ENCODE measurements around the gene FAM3D.

DNA sequence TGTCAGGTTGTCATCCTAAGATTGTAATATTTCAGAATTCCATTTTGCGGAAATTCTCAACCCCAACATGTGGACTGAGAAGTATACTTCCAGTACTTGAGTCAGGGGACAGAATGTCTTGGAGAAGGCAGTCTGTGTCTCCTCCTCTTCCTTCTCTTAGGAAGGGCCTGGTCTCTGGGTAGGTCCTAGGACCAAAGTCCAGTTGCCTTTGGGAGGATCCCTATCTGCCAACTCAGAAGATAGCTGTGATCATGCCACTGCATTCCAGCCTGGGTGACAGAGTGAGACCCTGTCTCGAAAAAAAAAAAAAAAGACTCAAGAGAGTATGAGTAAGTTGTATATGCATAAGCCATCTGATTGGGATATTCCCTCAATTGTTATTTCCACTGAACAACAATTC is 23.9 kb upstream of the FAM3D start:
- TF ChIP-seq, protein P1, sequence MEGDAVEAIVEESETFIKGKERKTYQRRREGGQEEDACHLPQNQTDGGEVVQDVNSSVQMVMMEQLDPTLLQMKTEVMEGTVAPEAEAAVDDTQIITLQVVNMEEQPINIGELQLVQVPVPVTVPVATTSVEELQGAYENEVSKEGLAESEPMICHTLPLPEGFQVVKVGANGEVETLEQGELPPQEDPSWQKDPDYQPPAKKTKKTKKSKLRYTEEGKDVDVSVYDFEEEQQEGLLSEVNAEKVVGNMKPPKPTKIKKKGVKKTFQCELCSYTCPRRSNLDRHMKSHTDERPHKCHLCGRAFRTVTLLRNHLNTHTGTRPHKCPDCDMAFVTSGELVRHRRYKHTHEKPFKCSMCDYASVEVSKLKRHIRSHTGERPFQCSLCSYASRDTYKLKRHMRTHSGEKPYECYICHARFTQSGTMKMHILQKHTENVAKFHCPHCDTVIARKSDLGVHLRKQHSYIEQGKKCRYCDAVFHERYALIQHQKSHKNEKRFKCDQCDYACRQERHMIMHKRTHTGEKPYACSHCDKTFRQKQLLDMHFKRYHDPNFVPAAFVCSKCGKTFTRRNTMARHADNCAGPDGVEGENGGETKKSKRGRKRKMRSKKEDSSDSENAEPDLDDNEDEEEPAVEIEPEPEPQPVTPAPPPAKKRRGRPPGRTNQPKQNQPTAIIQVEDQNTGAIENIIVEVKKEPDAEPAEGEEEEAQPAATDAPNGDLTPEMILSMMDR (IDR thresholded peaks at IDR 0.05): no peak
- TF ChIP-seq POLR2AphosphoS5 (IDR thresholded peaks at IDR 0.05; ENCODE audit: low read depth, low read length) (no peak), TCF7L2 (IDR thresholded peaks at IDR 0.05; ENCODE audit: low read depth, low read length) (no peak)

Measured in Panc1 (cell line).